Activated CD4-positive, alpha-beta T cell treated with anti-CD3 and anti-CD28 coated beads, Interleukin-2, amount 10 ng/mL, durations not matched to agents 24 days and 14 days (primary cell): ENCODE data around the gene INMT. TPM values are rescaled to one million over a fixed set of nuclear protein-coding genes. Genes with fewer than 3 reads are reported as not detected.
A peak's percentile ranks its signal among the peaks of the same experiment; 100 is the strongest.

Source experiments
- DNase-seq: peaks from one replicate; pipeline ENCODE4 v3.0.0; 2022
- H3K27ac Mint-ChIP-seq: one replicate; pipeline ENCODE4 v1.8.0; 2022; ENCODE audit warnings: mild to moderate bottlenecking, mixed read lengths
- H3K27me3 Mint-ChIP-seq: one replicate; pipeline ENCODE4 v1.8.0; 2022; ENCODE audit warnings: mixed read lengths
- H3K36me3 Mint-ChIP-seq: one replicate; pipeline ENCODE4 v1.8.0; 2022; ENCODE audit warnings: low read depth, mild to moderate bottlenecking, mixed read lengths
- H3K4me1 Mint-ChIP-seq: one replicate; pipeline ENCODE4 v1.8.0; 2021; ENCODE audit warnings: mixed read lengths
- H3K4me3 Mint-ChIP-seq: one replicate; pipeline ENCODE4 v1.8.0; 2022; ENCODE audit warnings: mild to moderate bottlenecking, moderate library complexity, mixed read lengths
- H3K9me3 Mint-ChIP-seq: one replicate; pipeline ENCODE4 v1.8.0; 2021; ENCODE audit warnings: mixed read lengths
- intact Hi-C: fragments of 100-400 bp; cut with micrococcal nuclease; formaldehyde crosslinking; loops from one replicate; pipeline ENCODE4 v1.15.1; 2023
- total RNA-seq: library from RNA; stranded (reverse); gene quantifications from 2 replicates; pipeline ENCODE4 v1.2.3, GENCODE V29; 2022

The INMT gene
- total RNA-seq, 1 donor from 2014 or later, result not detected

DNA sequence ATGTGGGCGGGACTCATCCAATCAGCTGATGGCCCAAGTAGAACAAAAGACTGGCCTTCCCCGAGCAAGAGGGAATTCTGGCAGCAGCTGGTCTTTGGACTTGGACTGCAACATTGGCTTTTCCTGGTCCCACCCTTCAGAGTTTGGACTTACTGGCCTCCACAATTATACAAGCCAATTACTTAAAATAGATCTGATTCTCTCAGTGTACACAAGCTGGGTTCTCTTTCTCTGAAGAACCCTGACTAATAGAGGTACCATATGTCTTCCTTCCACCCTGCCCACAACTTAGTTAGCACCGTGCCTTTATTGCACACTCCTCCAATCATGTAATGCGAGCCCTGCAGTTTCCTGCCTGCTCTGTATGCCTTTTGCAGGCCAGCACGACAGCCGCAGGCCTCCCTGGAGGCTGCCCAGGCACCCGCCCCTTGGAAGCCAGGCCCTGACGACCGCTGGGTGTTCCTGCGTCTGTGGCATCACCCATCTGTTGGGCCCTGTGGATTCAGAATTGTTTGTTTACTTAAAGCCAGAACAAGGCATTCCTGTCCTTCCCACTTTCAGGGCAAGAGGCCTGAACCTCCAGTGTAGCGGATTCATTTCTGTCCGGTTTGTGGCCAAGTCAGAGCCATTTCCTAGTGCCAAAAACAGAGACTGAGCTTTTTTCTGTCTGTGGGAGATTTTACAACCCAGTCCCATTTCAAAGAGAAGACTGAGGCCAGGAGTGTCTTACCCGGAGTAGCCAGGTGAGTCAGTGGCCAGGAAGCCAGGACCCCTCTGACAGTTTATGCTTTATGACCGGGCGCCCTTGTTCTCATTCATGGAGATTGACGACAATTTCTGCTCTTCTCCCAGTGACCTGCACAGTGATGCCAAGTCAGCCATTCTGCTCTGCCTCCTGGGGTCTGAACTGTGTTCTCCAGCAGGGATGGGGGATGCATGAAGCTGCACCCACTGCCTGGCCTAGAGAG, 968 bp upstream of the INMT start:
- H3K27me3 Mint-ChIP-seq, result peaks cover 4% of the 10 kb centered on the region
- DNase-seq, result no peak
- no peaks in the 10 kb centered on the region for H3K36me3 Mint-ChIP-seq
- no peaks in the 10 kb centered on the region for H3K9me3 Mint-ChIP-seq
- no peak overlapping the region for H3K27ac Mint-ChIP-seq
- no peaks in the 10 kb centered on the region for H3K4me1 Mint-ChIP-seq
- intact Hi-C loops, result no loop called here
- no peak overlapping the region for H3K4me3 Mint-ChIP-seq

DNA sequence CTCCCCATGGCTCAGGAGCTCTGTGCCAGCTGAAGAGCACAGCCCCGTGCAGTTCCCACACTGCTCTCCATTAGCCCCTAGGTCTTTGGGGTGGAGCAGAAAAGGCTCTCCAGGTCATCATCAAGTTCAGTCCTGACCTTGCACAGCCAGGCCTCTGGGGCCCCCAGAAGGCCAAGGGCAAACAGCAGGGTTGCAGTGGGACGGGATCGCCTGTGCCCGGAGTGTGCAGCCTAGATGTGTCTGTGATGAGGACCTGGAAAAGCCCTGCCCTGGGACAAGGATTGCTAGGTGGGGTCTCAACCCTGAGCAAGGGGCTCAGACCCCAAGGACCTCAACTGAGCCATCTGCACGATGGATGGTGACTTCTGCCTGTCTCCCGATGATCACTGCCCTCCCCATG, 549 bp downstream of the INMT start:
- H3K27ac Mint-ChIP-seq, result no peak overlapping the region
- no peaks in the 10 kb centered on the region for H3K36me3 Mint-ChIP-seq
- peaks cover 6% of the 10 kb centered on the region for H3K27me3 Mint-ChIP-seq
- no peak overlapping the region for H3K4me3 Mint-ChIP-seq
- DNase-seq, result no peak
- no peaks in the 10 kb centered on the region for H3K9me3 Mint-ChIP-seq
- intact Hi-C loops, result no loop called here
- no peaks in the 10 kb centered on the region for H3K4me1 Mint-ChIP-seq

DNA sequence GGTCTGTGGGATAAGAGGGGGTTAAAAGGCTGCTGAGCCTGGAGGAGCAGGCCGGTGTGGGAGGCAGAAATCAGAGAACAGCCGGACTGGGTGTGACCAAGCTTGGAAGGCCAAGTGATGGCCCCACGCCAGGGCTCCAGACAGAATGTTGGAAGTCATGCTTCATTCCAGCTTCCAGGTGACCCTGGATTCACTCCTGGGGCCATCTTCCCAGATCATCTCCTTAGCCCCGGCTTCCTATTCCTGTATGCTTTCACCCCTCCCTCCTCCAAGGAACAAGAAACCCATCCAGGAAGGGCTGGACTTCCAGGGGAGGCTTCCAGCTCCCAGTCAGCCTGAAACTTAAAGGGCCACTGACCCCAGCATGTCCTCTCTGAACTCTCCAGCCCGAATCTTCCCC, 1.0 kb downstream of the INMT start:
- intact Hi-C loops, result no loop called here
- H3K36me3 Mint-ChIP-seq, result no peaks in the 10 kb centered on the region
- H3K9me3 Mint-ChIP-seq, result no peaks in the 10 kb centered on the region
- DNase-seq, result no peak
- H3K27me3 Mint-ChIP-seq, result peaks cover 6% of the 10 kb centered on the region
- H3K4me3 Mint-ChIP-seq, result no peak overlapping the region
- peaks cover 3% of the 10 kb centered on the region for H3K4me1 Mint-ChIP-seq
- H3K27ac Mint-ChIP-seq, result no peak overlapping the region

DNA sequence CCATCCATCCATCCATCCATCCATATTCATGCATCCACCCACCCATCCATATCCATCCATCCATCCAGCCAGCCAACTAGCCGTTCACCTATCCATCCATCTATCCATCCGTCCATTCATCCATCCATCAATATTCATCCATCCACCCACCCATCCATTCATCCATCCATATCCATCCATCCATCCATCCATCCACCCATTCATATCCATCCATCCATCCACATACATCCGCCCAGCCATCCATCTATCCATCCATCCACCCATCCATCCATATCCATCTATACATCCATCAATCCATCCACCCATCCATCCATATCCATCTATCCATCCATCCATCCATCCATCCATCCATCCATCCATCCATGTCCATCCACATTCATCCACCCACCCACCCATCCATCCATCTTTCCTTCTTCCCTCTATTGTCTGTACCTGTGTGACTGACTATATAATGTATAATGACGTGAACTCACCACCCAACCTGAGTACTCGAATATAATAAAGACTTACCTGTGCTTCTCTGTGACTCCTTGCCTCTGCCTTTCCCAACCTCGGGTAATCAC, 2.5 kb downstream of the INMT start:
- no peaks in the 10 kb centered on the region for H3K9me3 Mint-ChIP-seq
- no peak for DNase-seq
- no peak overlapping the region for H3K27ac Mint-ChIP-seq
- intact Hi-C loops, result no loop called here
- H3K27me3 Mint-ChIP-seq, result peaks cover 2% of the 10 kb centered on the region
- H3K36me3 Mint-ChIP-seq, result no peaks in the 10 kb centered on the region
- H3K4me1 Mint-ChIP-seq, result peaks cover 3% of the 10 kb centered on the region
- no peak overlapping the region for H3K4me3 Mint-ChIP-seq

DNA sequence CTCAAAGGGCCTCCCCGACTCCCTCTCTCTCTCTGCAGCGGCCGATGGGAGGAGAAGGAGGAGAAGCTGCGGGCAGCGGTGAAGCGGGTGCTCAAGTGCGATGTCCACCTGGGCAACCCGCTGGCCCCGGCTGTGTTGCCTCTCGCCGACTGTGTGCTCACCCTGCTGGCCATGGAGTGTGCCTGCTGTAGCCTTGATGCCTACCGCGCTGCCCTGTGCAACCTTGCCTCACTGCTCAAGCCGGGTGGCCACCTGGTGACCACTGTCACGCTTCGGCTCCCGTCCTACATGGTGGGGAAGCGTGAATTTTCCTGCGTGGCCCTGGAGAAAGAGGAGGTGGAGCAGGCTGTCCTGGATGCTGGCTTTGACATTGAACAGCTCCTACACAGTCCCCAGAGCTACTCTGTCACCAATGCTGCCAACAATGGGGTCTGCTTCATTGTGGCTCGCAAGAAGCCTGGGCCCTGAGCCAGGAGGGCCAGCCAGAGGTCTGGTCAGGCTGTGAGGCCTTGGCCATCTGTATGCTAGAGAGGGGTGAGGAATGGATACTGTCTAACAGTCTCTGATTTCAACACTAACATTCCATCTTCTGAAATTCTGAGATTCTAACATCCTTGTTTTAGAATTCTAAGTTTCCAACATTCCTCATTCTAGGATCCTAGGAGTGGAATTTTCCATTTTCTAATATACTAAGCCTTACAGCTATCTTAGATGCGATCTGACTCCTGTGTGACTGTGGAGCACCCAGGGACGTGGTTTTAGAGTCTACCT, 3.6 kb downstream of the INMT start:
- H3K4me1 Mint-ChIP-seq, result peaks cover 3% of the 10 kb centered on the region

DNA sequence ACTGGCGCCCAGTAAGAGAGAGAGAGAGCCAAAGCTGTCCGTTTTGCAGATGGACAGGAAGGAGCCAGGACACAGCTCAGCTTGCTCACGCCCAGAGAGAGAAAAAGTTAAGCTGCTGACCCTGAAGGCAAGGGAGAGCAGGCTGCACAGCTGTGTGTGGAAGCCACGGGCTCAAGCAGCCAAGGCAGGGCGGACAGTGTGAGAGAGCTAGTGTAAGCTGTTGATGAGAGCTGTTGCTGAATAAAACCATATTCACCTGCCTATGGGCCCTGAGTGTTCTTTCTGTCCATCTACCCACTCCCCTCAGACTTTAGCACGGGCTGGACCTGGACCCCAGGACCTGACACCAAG, 5.4 kb downstream of the INMT start:
- Mint-ChIP-seq H3K36me3 (no peaks in the 10 kb centered on the region), H3K27ac (no peak overlapping the region), H3K27me3 (peaks cover 6% of the 10 kb centered on the region), H3K4me1 (peaks cover 3% of the 10 kb centered on the region), H3K9me3 (no peaks in the 10 kb centered on the region), H3K4me3 (no peak overlapping the region)
- intact Hi-C loops, result no loop called here
- no peak for DNase-seq

More for the DNA sequence above, 3.6 kb downstream of the INMT start:
- peaks cover 4% of the 10 kb centered on the region for H3K27me3 Mint-ChIP-seq
- no peaks in the 10 kb centered on the region for H3K9me3 Mint-ChIP-seq
- H3K36me3 Mint-ChIP-seq, result no peaks in the 10 kb centered on the region
- no peak overlapping the region for H3K27ac Mint-ChIP-seq
- H3K4me3 Mint-ChIP-seq, result no peak overlapping the region
- DNase-seq, result no peak
- intact Hi-C loops, result no loop called here

DNA sequence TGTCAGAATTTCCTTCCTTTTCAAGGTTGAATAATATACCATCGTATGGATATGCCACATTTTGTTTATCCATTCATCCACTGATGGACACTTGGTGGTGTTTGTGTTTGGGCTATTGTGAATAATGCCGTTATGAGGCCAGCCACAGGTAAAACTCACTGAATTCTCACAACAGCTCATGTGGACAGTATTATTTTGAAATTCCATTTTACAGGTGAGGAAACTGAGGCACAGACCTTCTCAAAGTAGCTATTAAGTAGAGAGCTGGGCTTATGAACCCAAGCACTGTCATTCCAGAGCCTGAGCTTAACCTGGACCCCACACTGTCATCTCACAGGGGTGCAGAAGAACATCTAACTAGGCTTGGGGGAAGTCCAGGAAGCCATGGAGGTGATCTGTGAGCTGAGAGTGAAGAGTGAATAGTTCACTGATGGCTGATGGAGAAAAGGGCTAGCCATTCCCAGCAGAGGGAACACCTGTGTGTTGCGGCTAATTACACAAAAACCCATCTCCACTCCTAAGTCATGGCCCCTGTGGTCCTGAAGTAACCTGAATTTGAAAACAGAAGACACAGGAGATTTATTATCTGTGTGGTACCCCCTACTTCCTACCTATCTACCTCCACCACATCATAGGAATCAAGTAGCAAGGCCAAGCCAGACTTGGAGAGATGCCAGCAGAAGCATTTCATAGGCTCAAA, 8.7 kb downstream of the INMT start:
- Mint-ChIP-seq H3K27ac (no peak overlapping the region), H3K4me1 (peaks cover 3% of the 10 kb centered on the region), H3K4me3 (no peak overlapping the region), H3K9me3 (no peaks in the 10 kb centered on the region), H3K36me3 (no peaks in the 10 kb centered on the region), H3K27me3 (peaks cover 9% of the 10 kb centered on the region)
- intact Hi-C loops, result no loop called here
- DNase-seq, result no peak

DNA sequence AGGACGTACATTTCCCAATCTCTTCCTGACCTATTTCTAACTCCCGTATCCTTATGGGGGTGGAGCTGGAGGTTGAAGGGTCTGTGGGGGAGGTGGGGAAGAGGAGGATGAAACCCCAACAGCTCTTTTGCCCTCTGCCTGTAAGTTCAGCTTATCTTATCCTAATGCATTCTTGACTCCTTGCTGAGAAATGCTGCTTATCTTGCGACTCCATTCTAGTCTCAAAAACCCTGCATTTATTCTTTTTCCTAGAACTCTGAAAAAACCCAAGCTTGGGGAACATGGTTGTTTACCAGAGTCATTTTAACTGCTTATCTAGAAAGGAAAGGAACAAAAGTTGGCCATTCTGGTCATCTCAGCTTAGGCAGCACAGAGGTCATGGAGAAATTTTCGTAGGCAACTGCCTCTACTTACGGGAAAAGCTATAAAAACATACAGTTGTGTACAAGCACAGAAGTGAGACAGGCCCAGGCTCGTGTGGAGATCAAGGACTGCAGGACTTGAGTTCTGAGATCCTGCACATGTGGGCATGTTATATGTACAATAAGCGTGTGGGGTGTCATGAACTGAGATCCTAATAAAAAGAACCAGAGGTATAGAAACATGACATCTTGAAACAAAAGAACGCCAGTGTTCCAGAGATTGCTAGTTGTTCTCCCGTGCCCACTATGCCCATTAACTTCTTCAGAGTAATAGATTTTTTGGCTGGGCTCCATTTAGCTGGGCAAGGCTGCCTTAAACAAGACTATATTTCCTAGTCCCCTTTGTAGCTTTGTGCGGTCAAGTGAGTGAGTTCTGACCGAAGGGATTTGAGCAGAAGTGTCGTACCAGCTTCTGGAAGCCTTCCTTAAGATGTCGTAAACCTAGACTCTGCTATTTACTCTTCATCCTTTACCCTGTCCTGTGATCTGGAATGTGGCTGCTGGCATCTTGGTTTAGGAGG, 9.6 kb downstream of the INMT start:
- Mint-ChIP-seq H3K9me3 (no peaks in the 10 kb centered on the region), H3K27me3 (peaks cover 10% of the 10 kb centered on the region), H3K4me1 (peaks cover 3% of the 10 kb centered on the region), H3K27ac (no peak overlapping the region), H3K4me3 (no peak overlapping the region), H3K36me3 (no peaks in the 10 kb centered on the region)
- DNase-seq, result no peak
- intact Hi-C loops, result no loop called here

DNA sequence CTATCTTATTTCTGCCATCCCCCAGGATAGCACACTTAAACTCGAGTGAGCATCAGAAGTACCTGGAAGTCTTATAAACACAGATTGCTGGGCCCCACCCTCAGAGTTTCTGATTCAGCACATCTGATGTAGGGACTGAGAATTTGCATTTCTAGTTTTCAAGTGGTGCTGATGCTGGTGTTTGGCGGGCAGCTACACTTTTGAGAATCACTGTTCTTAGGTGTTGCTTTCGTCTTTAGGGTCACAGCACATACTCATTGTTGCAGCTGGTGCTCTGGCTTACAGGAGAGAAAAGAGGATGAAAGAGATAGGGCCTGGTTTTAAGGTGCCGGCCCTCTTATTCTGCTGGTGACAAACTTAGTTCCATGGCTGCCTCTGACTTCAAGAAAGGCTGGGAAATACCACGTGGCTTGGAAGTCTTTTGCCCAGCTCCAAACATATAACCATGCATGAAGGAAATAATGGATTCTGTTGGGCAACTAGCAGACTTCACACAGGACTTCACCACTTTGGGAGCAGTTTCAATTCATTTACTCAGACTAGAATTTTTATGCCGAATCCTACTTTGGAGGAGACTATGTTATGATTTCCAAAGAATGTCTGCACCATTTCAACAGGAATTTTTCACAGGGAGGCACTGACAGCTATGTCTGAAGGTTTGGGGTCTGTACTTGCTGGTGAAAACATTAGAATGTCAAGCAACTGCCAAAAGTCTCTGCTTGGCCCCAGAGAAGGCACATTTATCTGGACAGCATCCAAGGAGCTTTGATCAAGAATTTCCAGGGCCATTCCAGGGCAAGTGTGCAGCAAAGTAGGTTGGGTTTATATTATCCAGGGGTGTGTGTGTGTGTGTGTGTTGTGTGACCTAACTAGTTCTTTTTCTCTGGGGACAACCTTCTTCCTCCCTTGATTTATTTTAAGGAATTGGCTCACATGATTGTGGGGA, 12.4 kb downstream of the INMT start:
- Mint-ChIP-seq H3K27me3 (peaks cover 15% of the 10 kb centered on the region), H3K36me3 (no peaks in the 10 kb centered on the region), H3K4me1 (no peaks in the 10 kb centered on the region), H3K4me3 (no peak overlapping the region), H3K9me3 (no peaks in the 10 kb centered on the region), H3K27ac (no peak overlapping the region)
- DNase-seq, result no peak
- intact Hi-C loops, result no loop called here

DNA sequence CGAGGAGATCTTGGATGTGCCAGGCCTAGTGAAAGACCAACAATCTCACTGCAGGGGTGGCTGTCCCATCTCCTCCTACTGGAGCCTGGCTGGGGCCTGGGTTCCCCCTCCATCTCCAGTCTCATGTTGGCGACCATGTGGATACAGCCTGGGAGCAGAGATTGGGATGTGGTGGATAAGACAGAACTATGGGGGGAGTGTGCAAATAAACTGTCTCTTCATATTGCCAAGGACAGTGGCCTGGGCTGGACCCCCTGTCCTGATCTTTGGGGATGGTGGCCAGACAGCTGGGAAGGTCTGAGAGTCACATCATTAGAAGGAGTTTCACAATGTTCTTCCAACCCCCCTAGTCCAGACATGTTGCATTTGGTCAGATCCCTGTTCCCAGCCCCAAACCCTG, 13.5 kb downstream of the INMT start:
- no peaks in the 10 kb centered on the region for H3K4me1 Mint-ChIP-seq
- no peaks in the 10 kb centered on the region for H3K36me3 Mint-ChIP-seq
- H3K27me3 Mint-ChIP-seq, result peaks cover 15% of the 10 kb centered on the region
- no peaks in the 10 kb centered on the region for H3K9me3 Mint-ChIP-seq
- H3K4me3 Mint-ChIP-seq, result no peak overlapping the region
- DNase-seq, result no peak
- intact Hi-C loops, result no loop called here
- H3K27ac Mint-ChIP-seq, result no peak overlapping the region

DNA sequence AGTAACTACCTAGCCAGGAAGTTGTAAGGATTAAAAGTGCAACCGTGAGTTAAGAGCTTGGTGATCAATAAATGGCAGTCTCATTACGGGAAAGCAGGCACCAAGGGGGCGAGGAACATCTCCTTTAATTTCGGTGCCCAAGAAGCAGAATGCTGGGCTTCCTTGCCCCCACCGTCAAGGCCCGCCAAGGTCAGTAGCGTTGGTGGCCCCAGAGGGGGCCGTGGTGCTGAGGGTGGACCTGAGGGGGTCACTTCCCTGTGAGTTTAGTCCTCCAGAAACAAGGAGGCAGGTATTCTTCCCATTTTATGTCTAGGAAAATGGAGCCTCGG, 18.9 kb downstream of the INMT start:
- Mint-ChIP-seq H3K36me3 (no peaks in the 10 kb centered on the region), H3K4me1 (peaks cover 5% of the 10 kb centered on the region), H3K9me3 (no peaks in the 10 kb centered on the region), H3K27me3 (peaks cover 9% of the 10 kb centered on the region), H3K4me3 (peak overlapping the region; percentile 89), H3K27ac (no peak overlapping the region)
- intact Hi-C loops, result loop anchor here (5.0 kb wide), 1 partner anchor 744 kb away; the partner anchor contains the start of genes FKBP14 and PLEKHA8
- no peak for DNase-seq
